ENCODE results near the gene PCBP2. TPM values are rescaled to one million over a fixed set of nuclear protein-coding genes. Genes with fewer than 3 reads are reported as not detected.
A peak's percentile ranks its signal among the peaks of the same experiment; 100 is the strongest.

Gene PCBP2
- polyA plus RNA-seq, 3 donors = 79.6 to 588 (median 81.9) TPM

- TF ChIP-seq, protein P1, sequence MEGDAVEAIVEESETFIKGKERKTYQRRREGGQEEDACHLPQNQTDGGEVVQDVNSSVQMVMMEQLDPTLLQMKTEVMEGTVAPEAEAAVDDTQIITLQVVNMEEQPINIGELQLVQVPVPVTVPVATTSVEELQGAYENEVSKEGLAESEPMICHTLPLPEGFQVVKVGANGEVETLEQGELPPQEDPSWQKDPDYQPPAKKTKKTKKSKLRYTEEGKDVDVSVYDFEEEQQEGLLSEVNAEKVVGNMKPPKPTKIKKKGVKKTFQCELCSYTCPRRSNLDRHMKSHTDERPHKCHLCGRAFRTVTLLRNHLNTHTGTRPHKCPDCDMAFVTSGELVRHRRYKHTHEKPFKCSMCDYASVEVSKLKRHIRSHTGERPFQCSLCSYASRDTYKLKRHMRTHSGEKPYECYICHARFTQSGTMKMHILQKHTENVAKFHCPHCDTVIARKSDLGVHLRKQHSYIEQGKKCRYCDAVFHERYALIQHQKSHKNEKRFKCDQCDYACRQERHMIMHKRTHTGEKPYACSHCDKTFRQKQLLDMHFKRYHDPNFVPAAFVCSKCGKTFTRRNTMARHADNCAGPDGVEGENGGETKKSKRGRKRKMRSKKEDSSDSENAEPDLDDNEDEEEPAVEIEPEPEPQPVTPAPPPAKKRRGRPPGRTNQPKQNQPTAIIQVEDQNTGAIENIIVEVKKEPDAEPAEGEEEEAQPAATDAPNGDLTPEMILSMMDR (IDR thresholded peaks at IDR 0.05) = no peak
- Histone ChIP-seq H2AFZ (ENCODE audit: insufficient read depth, low read depth, low read length, poor library complexity, severe bottlenecking) (no peak within 1 kb of the TSS), H3K36me3 (replicated peaks in 1 of 2; ENCODE audit: control insufficient read depth in 1 of 2, insufficient read depth in 2 of 2, low read length in 2 of 2) (no peaks in the 10 kb centered on the region), H3K79me2 (ENCODE audit: insufficient read depth, low read length) (no peaks in the 10 kb centered on the region), H3K9me3 (replicated peaks in 1 of 2; ENCODE audit: control insufficient read depth in 1 of 2, insufficient read depth in 1 of 2, low read length in 2 of 2) (no peaks in the 10 kb centered on the region), H3K27ac (ENCODE audit: low read depth in 1 of 2, low read length in 2 of 2) (no peak within 1 kb of the TSS), H4K20me1 (ENCODE audit: insufficient read depth, low read length) (no peaks in the 10 kb centered on the region), H3K9ac (ENCODE audit: insufficient read depth, low read length, poor library complexity, severe bottlenecking) (no peak within 1 kb of the TSS), H3K4me1 (ENCODE audit: control insufficient read depth in 1 of 2, insufficient read depth in 2 of 2, low read length in 2 of 2) (peaks cover 4 to 5% of the 10 kb centered on the region in 2 donors), H3K4me3 (replicated peaks in 1 of 3; ENCODE audit: low read depth in 2 of 3, low read length in 3 of 3) (no peak within 1 kb of the TSS), H3K4me2 (replicated peaks; ENCODE audit: extremely low read depth, low read length, poor library complexity, severe bottlenecking) (no peak within 1 kb of the TSS), H3K27me3 (ENCODE audit: control insufficient read depth in 2 of 2, insufficient read depth in 2 of 2, low read length in 2 of 2) (no peaks in the 10 kb centered on the region)
- Mint-ChIP-seq H3K4me1 (peaks cover 9% of the 10 kb centered on the region), H3K27ac (peak within 1 kb of the TSS in 1 of 7 donors; percentile 36), H3K27me3 (ENCODE audit: low read depth in 3 of 3) (peaks cover 4% of the 10 kb centered on the region in 3 donors), H3K36me3 (no peaks in the 10 kb centered on the region), H3K4me3 (no peak within 1 kb of the TSS), H3K9me3 (no peaks in the 10 kb centered on the region)
- DNase-seq = no peak
- WGBS (ENCODE audit: insufficient coverage) = no CpG with 5 or more reads among the region's 1 CpG
- intact Hi-C loops (cut with micrococcal nuclease) = loop anchor here (5.0 kb wide), 1 partner anchor 41 kb away; the partner anchor contains the start of gene SP1 (in 2 of the 2)
Observed at GRCh38 chr12:53423597-53423996, 28.3 kb upstream of the PCBP2 start, which contains the start of gene AMHR2. Gene AMHR2 (plus strand): TSS chr12:53423855. CDS start chr12:53423935, 80 bp downstream.

DNA sequence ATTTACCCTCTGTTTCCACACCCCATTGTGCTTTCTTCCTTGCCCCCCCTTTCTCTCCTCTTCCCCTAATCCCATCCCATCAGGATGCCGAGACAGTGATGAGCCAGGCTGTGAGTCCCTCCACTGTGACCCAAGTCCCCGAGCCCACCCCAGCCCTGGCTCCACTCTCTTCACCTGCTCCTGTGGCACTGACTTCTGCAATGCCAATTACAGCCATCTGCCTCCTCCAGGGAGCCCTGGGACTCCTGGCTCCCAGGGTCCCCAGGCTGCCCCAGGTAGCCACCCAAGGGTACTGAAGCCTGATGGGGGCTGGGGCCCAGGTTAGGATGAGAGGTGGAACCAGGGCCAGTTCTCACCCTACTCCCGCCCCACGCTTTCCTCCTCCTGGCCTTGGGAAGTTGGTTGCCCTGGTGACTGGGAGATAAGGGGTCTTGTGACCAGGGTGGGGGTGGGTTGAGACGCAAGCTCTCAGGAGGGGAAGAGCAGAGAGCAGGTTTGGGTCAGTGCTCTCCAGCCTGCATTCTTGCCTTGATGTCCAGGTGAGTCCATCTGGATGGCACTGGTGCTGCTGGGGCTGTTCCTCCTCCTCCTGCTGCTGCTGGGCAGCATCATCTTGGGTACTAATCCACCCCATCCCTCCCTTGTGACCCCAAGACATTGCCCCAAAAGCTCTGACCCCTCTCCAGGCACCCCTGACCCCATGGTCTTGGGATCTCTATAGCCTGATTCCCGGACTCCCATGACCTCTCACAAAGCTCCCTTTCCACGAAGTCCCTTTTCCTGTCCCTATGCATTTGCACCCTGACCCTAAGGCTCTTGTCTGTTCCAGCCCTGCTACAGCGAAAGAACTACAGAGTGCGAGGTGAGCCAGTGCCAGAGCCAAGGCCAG is 27.0 kb upstream of the PCBP2 start:
- no peaks in the 10 kb centered on the region for H3K36me3 Mint-ChIP-seq
- peaks cover 3 to 6% (median 4%) of the 10 kb centered on the region in 3 donors for H3K27me3 Mint-ChIP-seq (ENCODE audit: low read depth in 3 of 3)
- WGBS (ENCODE audit: insufficient coverage) = 86% methylated on average over 5 of the region's 9 CpGs
- H4K20me1 ChIP-seq (ENCODE audit: insufficient read depth, low read length) = no peaks in the 10 kb centered on the region
- H3K4me3 Mint-ChIP-seq = no peak overlapping the region
- H3K4me2 ChIP-seq (replicated peaks; ENCODE audit: extremely low read depth, low read length, poor library complexity, severe bottlenecking) = no peak overlapping the region
- peaks cover 6% of the 10 kb centered on the region for H3K4me1 Mint-ChIP-seq
- no peak overlapping the region for H3K9ac ChIP-seq (ENCODE audit: insufficient read depth, low read length, poor library complexity, severe bottlenecking)
- no peak overlapping the region for H2AFZ ChIP-seq (ENCODE audit: insufficient read depth, low read depth, low read length, poor library complexity, severe bottlenecking)
- no peaks in the 10 kb centered on the region for H3K9me3 ChIP-seq (replicated peaks in 1 of 2; ENCODE audit: control insufficient read depth in 1 of 2, insufficient read depth in 1 of 2, low read length in 2 of 2)
- H3K4me1 ChIP-seq (ENCODE audit: control insufficient read depth in 1 of 2, insufficient read depth in 2 of 2, low read length in 2 of 2) = peaks cover 4 to 5% of the 10 kb centered on the region in 2 donors
- DNase-seq = no peak
- H3K9me3 Mint-ChIP-seq = no peaks in the 10 kb centered on the region
- no peak overlapping the region for H3K4me3 ChIP-seq (replicated peaks in 1 of 3; ENCODE audit: low read depth in 2 of 3, low read length in 3 of 3)
- H3K36me3 ChIP-seq (replicated peaks in 1 of 2; ENCODE audit: control insufficient read depth in 1 of 2, insufficient read depth in 2 of 2, low read length in 2 of 2) = no peaks in the 10 kb centered on the region
- TF ChIP-seq, protein P1 (IDR thresholded peaks at IDR 0.05) = no peak
- intact Hi-C loops (cut with micrococcal nuclease) = loop anchor here (5.0 kb wide), 1 partner anchor 43 kb away; the partner anchor contains the start of gene SP1 (in 2 of the 2)
- H3K27ac Mint-ChIP-seq = peak overlapping the region in 1 of 7 donors; percentile 27
- no peaks in the 10 kb centered on the region for H3K27me3 ChIP-seq (ENCODE audit: control insufficient read depth in 2 of 2, insufficient read depth in 2 of 2, low read length in 2 of 2)
- no peak overlapping the region for H3K27ac ChIP-seq (ENCODE audit: low read depth in 1 of 2, low read length in 2 of 2)
- no peaks in the 10 kb centered on the region for H3K79me2 ChIP-seq (ENCODE audit: insufficient read depth, low read length)

Data from CD14-positive monocyte (primary cell).